ENCODE results near the gene AGPAT3. TPM values are rescaled to one million over a fixed set of nuclear protein-coding genes. Genes with fewer than 3 reads are reported as not detected.
A peak's percentile ranks its signal among the peaks of the same experiment; 100 is the strongest.

Gene AGPAT3
- total RNA-seq, 2 donors from 2014 or later: 31.3 to 53.5 TPM

DNA sequence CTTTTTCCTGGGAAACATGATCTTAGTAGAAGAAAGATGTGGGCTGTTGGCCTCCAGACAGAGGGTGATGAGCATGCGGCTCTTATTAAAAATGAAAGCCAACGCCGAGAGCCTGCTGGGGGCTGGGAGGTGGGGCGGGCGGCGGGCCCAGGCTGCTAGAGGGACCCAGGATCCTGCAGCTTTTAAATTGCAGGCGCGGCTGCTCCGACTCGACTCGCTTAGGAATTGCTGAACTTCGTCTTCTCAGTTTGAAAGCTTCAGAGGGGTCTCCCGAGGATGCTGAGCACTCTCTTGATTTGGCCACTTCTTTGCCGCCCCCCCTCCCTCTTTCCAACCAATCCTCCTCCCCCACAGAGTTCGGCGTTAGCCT is 1.2 kb downstream of the AGPAT3 start:
- Histone ChIP-seq H3K27me3 (replicated peaks; ENCODE audit: insufficient read depth) (no peaks in the 10 kb centered on the region), H3K4me3 (peak overlapping the region; percentile 68 to 87), H3K36me3 (no peaks in the 10 kb centered on the region), H3K27ac (peak overlapping the region; percentile 92 to 94), H3K4me1 (replicated peaks) (peaks cover 11% of the 10 kb centered on the region), H3K9me3 (no peaks in the 10 kb centered on the region)
- intact Hi-C loops (cut with DNase I): loop anchor here (2.0 kb wide), 1 partner anchor 39 kb away; no protein-coding TSS in a partner anchor
- 1% methylated on average over 16 of the region's 16 CpGs for WGBS
- TF ChIP-seq, protein P1, sequence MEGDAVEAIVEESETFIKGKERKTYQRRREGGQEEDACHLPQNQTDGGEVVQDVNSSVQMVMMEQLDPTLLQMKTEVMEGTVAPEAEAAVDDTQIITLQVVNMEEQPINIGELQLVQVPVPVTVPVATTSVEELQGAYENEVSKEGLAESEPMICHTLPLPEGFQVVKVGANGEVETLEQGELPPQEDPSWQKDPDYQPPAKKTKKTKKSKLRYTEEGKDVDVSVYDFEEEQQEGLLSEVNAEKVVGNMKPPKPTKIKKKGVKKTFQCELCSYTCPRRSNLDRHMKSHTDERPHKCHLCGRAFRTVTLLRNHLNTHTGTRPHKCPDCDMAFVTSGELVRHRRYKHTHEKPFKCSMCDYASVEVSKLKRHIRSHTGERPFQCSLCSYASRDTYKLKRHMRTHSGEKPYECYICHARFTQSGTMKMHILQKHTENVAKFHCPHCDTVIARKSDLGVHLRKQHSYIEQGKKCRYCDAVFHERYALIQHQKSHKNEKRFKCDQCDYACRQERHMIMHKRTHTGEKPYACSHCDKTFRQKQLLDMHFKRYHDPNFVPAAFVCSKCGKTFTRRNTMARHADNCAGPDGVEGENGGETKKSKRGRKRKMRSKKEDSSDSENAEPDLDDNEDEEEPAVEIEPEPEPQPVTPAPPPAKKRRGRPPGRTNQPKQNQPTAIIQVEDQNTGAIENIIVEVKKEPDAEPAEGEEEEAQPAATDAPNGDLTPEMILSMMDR (IDR thresholded peaks at IDR 0.05): no peak
- TF ChIP-seq POLR2A (IDR thresholded peaks at IDR 0.05): no peak
- TF ChIP-seq POLR2AphosphoS5 (IDR thresholded peaks at IDR 0.05): no peak
- peak; percentile 55 for DNase-seq (ENCODE audit: low spot score)

DNA sequence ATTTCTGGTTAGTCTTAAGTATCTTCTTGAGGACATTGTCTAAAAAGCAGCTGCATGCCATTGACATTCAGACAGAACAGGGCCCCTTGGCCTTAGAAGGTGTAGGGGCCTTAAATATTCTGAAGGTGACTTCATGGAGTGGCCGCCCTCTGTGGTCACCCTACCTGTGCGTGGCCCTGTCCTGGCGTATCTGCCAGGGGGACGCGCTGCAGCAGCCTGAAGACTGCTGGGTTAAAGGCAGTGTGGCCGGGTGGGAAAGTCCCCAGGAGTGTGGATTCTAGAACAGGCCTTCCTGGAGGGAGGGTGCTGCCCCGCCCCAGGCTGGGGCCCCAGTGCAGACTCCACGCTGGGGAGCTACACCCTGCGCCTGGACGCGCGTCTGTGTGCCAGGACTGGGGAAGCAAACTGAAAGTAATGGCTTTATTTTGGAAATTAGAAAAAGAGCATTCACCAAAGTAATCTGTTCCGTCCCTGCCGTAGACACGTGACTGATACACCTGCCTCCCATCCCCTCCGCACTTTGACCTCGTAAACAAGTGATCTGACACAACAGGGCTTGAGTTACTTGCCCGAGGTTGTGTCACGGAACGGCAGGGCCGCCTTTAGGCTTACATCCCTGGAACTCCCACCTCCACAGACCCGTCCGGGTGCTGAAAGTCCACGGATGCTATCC is 1.8 kb downstream of the AGPAT3 start:
- TF ChIP-seq POLR2A (IDR thresholded peaks at IDR 0.05): peak; percentile 27
- TF ChIP-seq, protein P1 (IDR thresholded peaks at IDR 0.05): no peak
- Histone ChIP-seq H3K4me1 (replicated peaks) (peaks cover 11% of the 10 kb centered on the region), H3K27me3 (replicated peaks; ENCODE audit: insufficient read depth) (no peaks in the 10 kb centered on the region), H3K4me3 (peak overlapping the region; percentile 68 to 87), H3K27ac (peak overlapping the region; percentile 92 to 94), H3K9me3 (no peaks in the 10 kb centered on the region), H3K36me3 (no peaks in the 10 kb centered on the region)
- DNase-seq (ENCODE audit: low spot score): peak; percentile 33
- intact Hi-C loops (cut with DNase I): loop anchor here (2.0 kb wide), 1 partner anchor 40 kb away; no protein-coding TSS in a partner anchor
- WGBS: 33% methylated on average over 24 of the region's 24 CpGs

DNA sequence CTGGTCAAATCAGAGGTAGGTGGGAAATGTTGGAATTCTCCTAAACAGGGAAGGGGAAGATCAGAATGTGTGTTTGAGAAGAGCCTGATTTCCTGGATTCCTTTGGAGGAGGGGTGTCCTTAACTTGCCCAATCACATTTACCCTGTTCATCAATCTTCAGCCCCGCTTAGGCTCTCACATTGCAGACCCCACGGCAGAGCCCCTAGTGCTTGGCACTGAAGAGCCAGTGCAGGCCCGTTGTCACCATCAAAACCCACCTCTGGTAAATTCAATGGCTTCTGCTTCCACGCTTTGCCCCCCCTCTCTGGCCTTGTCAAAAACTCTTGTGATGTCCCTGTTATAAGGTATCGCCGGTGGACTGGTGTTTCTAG is 2.3 kb downstream of the AGPAT3 start:
- H3K27me3 ChIP-seq (replicated peaks; ENCODE audit: insufficient read depth): no peaks in the 10 kb centered on the region
- TF ChIP-seq, protein P1 (IDR thresholded peaks at IDR 0.05): no peak
- TF ChIP-seq POLR2AphosphoS5 (IDR thresholded peaks at IDR 0.05): no peak
- no peak for TF ChIP-seq POLR2A (IDR thresholded peaks at IDR 0.05)
- H3K9me3 ChIP-seq: no peaks in the 10 kb centered on the region
- intact Hi-C loops (cut with DNase I): loop anchor here (2.0 kb wide), 1 partner anchor 41 kb away; no protein-coding TSS in a partner anchor
- H3K4me1 ChIP-seq (replicated peaks): peaks cover 11% of the 10 kb centered on the region
- WGBS: 40% methylated on average over 6 of the region's 6 CpGs
- DNase-seq (ENCODE audit: low spot score): no peak
- no peaks in the 10 kb centered on the region for H3K36me3 ChIP-seq
- no peak overlapping the region for H3K4me3 ChIP-seq
- peak overlapping the region; percentile 92 to 94 for H3K27ac ChIP-seq

DNA sequence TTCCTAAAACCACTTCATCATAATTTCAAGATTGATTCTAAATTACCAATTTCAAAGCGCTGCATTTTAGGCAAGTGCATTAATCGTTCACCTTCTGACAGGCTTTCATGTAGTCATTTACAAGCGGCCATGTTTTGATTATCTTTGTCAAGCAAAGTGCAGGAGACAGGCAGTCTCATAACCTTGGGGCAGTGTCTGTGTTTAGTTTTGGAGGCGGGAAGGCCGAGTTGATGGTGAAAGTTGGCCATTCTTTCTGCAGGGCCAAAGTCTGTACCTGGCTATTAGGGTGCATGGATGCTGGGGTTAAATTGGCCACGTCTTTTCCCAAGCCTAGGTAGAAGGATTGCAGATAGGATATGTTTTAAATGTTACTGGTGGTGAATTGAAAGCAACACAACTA is 2.9 kb downstream of the AGPAT3 start:
- Histone ChIP-seq H3K4me3 (no peak overlapping the region), H3K9me3 (no peaks in the 10 kb centered on the region), H3K4me1 (replicated peaks) (peaks cover 11% of the 10 kb centered on the region), H3K27me3 (replicated peaks; ENCODE audit: insufficient read depth) (no peaks in the 10 kb centered on the region), H3K36me3 (no peaks in the 10 kb centered on the region), H3K27ac (no peak overlapping the region)
- no peak for DNase-seq (ENCODE audit: low spot score)
- 60% methylated on average over 6 of the region's 6 CpGs for WGBS
- intact Hi-C loops (cut with DNase I): loop anchor here (2.0 kb wide), 1 partner anchor 41 kb away; no protein-coding TSS in a partner anchor
- TF ChIP-seq POLR2AphosphoS5 (IDR thresholded peaks at IDR 0.05): no peak
- TF ChIP-seq, protein P1 (IDR thresholded peaks at IDR 0.05): no peak

DNA sequence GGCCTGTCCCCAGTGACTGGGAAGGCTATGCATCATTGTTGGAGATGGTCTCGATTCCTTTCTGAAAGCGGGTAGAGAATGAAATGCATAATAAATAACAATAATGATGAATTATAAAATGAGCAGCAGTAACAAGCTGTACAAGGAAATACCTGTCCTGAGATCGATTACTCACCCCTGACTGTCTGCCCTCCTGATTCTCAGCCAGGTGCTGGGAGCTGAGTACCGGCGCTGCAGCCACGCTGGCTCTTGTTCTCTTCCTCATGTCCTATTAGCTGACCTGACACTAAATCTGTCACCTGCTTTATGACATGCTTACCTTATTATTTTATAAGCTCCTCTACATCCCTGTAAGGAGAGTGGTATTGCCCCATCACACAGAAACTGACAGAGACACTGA is 3.4 kb downstream of the AGPAT3 start:
- peaks cover 11% of the 10 kb centered on the region for H3K4me1 ChIP-seq (replicated peaks)
- DNase-seq (ENCODE audit: low spot score): no peak
- H3K36me3 ChIP-seq: no peaks in the 10 kb centered on the region
- H3K27me3 ChIP-seq (replicated peaks; ENCODE audit: insufficient read depth): no peaks in the 10 kb centered on the region
- H3K9me3 ChIP-seq: no peaks in the 10 kb centered on the region
- no peak overlapping the region for H3K27ac ChIP-seq
- TF ChIP-seq, protein P1 (IDR thresholded peaks at IDR 0.05): no peak
- no peak for TF ChIP-seq POLR2AphosphoS5 (IDR thresholded peaks at IDR 0.05)
- TF ChIP-seq POLR2A (IDR thresholded peaks at IDR 0.05): no peak
- WGBS: 34% methylated on average over 6 of the region's 6 CpGs
- no peak overlapping the region for H3K4me3 ChIP-seq
- intact Hi-C loops (cut with DNase I): no loop called here

Data from prostate gland (tissue), 2 donors.